CD4-positive, alpha-beta T cell (primary cell): ENCODE measurements around the gene HOXA9. TPM values are rescaled to one million over a fixed set of nuclear protein-coding genes. Genes with fewer than 3 reads are reported as not detected.

Experiments used
- ATAC-seq: fragments of 200-7000 bp; cut with Tn5 transposase; one replicate; pipeline ENCODE4 v1.10.0; 2022; ENCODE audit warnings: mild to moderate bottlenecking; ENCODE audit not compliant: poor library complexity
- CTCF ChIA-PET: fragments of 350-600 bp; sonication (Branson Sonifier 250); formaldehyde crosslinking; loops from one replicate; lab custom pipeline; 2021; ENCODE audit warnings: antibody characterized with exemption, inconsistent platforms; lab: Charles Lee
- POLR2A ChIA-PET: fragments of 350-600 bp; sonication (Branson Sonifier 250); formaldehyde crosslinking; loops from one replicate; lab custom pipeline; 2021; ENCODE audit warnings: antibody characterized with exemption, inconsistent platforms; lab: Charles Lee
- DNase-seq, 14 experiments: peaks; one replicate each; pipeline ENCODE4 v3.0.0-alpha.2; 2013 to 2020; ENCODE audit warnings: mixed read lengths in 2 of 14
- H3K27ac ChIP-seq, 2 donors: one replicate each; pipeline versions ENCODE4 v1.5.1 to v1.7.0; 2013; ENCODE audit warnings: low read length in 2 of 2, low read depth in 1 of 2, mild to moderate bottlenecking in 1 of 2
- H3K27me3 ChIP-seq, 2 experiments: 1 replicate in 1 of 2; 2 replicates in 1 of 2; pipeline versions ENCODE4 v1.6.1 to v1.7.0; 2013; ENCODE audit warnings: low read length in 2 of 2, control low read depth in 1 of 2, mild to moderate bottlenecking in 1 of 2, moderate library complexity in 1 of 2; ENCODE audit not compliant: insufficient read depth in 2 of 2, control insufficient read depth in 1 of 2
- H3K36me3 ChIP-seq: one replicate; pipeline ENCODE4 v1.6.1; 2013; ENCODE audit warnings: low read length, control low read depth; ENCODE audit not compliant: insufficient read depth
- H3K4me1 ChIP-seq: one replicate; pipeline ENCODE4 v1.6.1; 2013; ENCODE audit warnings: low read length, control low read depth; ENCODE audit not compliant: insufficient read depth
- H3K4me3 ChIP-seq: one replicate; pipeline ENCODE4 v1.5.1; 2013; ENCODE audit warnings: mild to moderate bottlenecking, low read length, moderate library complexity
- H3K9me3 ChIP-seq, 2 experiments: 1 replicate in 1 of 2; 2 replicates in 1 of 2; pipeline versions ENCODE4 v1.6.1 to v1.7.0; 2013; ENCODE audit warnings: low read length in 2 of 2, mild to moderate bottlenecking in 2 of 2, control low read depth in 1 of 2, moderate library complexity in 1 of 2; ENCODE audit not compliant: control insufficient read depth in 1 of 2, insufficient read depth in 1 of 2
- H3K27ac Mint-ChIP-seq: one replicate; pipeline ENCODE4 v1.8.0; 2020; ENCODE audit warnings: mixed read lengths
- H3K27me3 Mint-ChIP-seq: one replicate; pipeline ENCODE4 v1.8.0; 2021; ENCODE audit warnings: mixed read lengths
- H3K36me3 Mint-ChIP-seq: one replicate; pipeline ENCODE4 v1.8.0; 2021; ENCODE audit warnings: low read depth, mixed read lengths
- H3K4me1 Mint-ChIP-seq: one replicate; pipeline ENCODE4 v1.8.0; 2021; ENCODE audit warnings: low read depth, mixed read lengths
- H3K4me3 Mint-ChIP-seq: one replicate; pipeline ENCODE4 v1.8.0; 2020; ENCODE audit warnings: mild to moderate bottlenecking, mixed read lengths
- H3K9me3 Mint-ChIP-seq: one replicate; pipeline ENCODE4 v1.8.0; 2020; ENCODE audit warnings: mixed read lengths
- intact Hi-C, 2 experiments: fragments of 100-400 bp; cut with DNase I in 1 of 2; cut with micrococcal nuclease in 1 of 2; formaldehyde crosslinking; loops; one replicate each; pipeline versions ENCODE4 v1.15.1 to v1.9.0; 2023 to 2025; cut with DNase I, micrococcal nuclease
- total RNA-seq, 174 experiments: library from RNA in 2 of 174; stranded (reverse) in 2 of 174; gene quantifications; one replicate each; pipeline ENCODE4 v1.2.3 and lab custom pipeline; 2021 to 2026
- TF ChIP-seq, protein P1 (sequence below): fragments of 200-600 bp; IDR thresholded peaks from one replicate; pipeline ENCODE4 v1.8.0; 2022; ENCODE audit warnings: antibody characterized with exemption, mild to moderate bottlenecking

The HOXA9 gene
- total RNA-seq, 2 experiments from 2014 or later, result not detected

DNA sequence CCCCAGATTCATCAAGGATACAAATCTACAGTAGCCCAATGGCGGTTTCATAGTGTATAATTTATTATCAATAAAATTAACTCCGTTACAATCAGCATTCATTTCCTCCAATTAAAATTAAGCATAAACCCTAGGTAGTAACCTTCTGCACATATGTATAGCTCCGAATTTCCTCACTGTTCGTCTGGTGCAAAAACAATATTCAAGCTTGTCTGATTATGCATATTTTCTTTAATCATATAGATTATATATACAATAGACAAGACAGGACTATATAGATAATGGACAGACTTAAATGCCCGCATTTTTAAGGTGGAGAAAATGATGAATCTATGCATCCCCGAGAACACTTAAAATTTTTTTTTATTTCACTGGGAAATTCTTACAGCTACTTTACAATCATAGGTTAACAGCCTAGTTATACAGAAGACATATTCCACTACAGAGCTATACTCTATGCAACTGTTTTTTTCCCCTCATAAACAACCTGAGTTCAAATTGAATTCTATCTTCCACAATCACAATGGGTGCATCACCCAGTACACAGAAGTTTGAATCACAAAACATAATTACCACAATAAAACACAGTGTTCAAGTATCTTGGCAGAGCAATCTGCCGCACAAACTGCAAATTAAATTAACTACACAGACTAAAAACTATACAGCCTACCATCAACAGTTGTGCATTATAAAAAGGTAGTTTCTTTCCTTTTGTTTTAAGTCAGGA is 2.6 kb downstream of the HOXA9 start:
- H3K36me3 Mint-ChIP-seq, result peaks cover 4% of the 10 kb centered on the region
- TF ChIP-seq, protein P1, sequence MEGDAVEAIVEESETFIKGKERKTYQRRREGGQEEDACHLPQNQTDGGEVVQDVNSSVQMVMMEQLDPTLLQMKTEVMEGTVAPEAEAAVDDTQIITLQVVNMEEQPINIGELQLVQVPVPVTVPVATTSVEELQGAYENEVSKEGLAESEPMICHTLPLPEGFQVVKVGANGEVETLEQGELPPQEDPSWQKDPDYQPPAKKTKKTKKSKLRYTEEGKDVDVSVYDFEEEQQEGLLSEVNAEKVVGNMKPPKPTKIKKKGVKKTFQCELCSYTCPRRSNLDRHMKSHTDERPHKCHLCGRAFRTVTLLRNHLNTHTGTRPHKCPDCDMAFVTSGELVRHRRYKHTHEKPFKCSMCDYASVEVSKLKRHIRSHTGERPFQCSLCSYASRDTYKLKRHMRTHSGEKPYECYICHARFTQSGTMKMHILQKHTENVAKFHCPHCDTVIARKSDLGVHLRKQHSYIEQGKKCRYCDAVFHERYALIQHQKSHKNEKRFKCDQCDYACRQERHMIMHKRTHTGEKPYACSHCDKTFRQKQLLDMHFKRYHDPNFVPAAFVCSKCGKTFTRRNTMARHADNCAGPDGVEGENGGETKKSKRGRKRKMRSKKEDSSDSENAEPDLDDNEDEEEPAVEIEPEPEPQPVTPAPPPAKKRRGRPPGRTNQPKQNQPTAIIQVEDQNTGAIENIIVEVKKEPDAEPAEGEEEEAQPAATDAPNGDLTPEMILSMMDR, result no peak
- H3K4me1 Mint-ChIP-seq, result peaks cover 46% of the 10 kb centered on the region
- Histone ChIP-seq H3K27me3 (peaks cover 85 to 96% of the 10 kb centered on the region in 2 experiments), H3K36me3 (no peaks in the 10 kb centered on the region), H3K27ac (no peak overlapping the region), H3K4me3 (no peak overlapping the region), H3K4me1 (peaks cover 61% of the 10 kb centered on the region), H3K9me3 (peaks cover 0 to 63% of the 10 kb centered on the region in 2 experiments)
- peaks cover 93% of the 10 kb centered on the region for H3K27me3 Mint-ChIP-seq
- no peak overlapping the region for H3K27ac Mint-ChIP-seq
- H3K9me3 Mint-ChIP-seq, result no peaks in the 10 kb centered on the region
- ATAC-seq, result no peak
- intact Hi-C loops, result loop anchor here (5.0 to 10.0 kb wide), 6 partner anchors 495 to 1310 kb away; partner anchors contain the start of gene SNX10 (in 1 of the 2)
- no peak for DNase-seq
- ChIA-PET POLR2A (interaction anchor here (0.8 to 1.5 kb wide), 2 partner anchors 14 to 30 kb away, joined by 3 to 5 read pairs; no protein-coding TSS in a partner anchor), CTCF (interaction anchor here (0.7 to 3.7 kb wide), 8 partner anchors 13 to 1270 kb away, joined by 3 to 51 read pairs (median 8); no protein-coding TSS in a partner anchor)
- H3K4me3 Mint-ChIP-seq, result peak overlapping the region; percentile 46

DNA sequence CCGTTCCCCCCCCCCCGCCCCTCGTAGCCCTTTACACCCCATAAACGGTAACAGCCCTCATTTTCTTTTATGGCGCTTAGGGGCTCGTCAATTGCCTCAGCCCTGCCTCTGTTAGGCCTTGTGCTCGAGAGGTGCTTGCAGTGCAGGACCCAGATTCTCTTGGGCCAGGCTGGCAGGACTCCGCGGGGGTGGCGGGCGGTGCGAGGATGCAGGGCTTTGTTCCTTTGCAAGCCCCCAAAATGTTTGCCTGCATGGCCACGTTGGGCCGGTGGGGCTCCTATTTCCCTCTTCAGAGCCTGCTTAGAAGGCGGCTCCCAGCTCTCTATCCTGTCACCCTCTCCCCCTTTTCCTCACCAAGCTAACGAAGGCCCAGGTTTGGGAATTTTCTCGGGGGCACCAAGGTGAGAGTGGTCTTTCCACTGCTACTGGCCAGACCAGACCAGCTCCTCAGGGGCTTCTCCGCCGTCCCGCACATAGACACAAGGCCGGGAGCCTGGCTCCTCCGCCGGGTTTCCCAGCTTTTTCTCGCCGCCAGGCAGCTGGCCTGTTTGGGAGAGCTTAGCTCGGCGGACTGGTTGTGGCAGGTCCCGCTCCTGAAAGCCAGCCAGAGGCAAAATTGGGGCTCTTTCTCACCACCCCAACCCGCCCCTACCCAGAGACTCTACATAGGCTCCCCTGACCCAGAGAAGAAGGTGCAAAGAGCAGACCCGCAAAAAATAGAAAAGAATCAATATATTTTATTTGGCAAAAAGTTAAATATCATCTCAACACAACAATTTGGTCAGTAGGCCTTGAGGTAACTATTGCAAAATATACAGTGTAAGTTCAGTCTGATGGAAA is 3.4 kb downstream of the HOXA9 start:
- Mint-ChIP-seq H3K36me3 (peaks cover 4% of the 10 kb centered on the region), H3K9me3 (no peaks in the 10 kb centered on the region), H3K4me1 (peaks cover 45% of the 10 kb centered on the region), H3K4me3 (peak overlapping the region; percentile 25), H3K27ac (no peak overlapping the region), H3K27me3 (peaks cover 93% of the 10 kb centered on the region)
- ChIA-PET CTCF (interaction anchor here (0.7 to 3.7 kb wide), 16 partner anchors 10 to 1272 kb away, joined by 3 to 51 read pairs (median 6); partner anchors contain the start of gene HOXA3), POLR2A (interaction anchor here (0.8 to 1.6 kb wide), 7 partner anchors 9 to 482 kb away, joined by 3 to 8 read pairs (median 6); no protein-coding TSS in a partner anchor)
- ATAC-seq (no peak), DNase-seq (peak in 2 of 14 experiments; percentile 19 to 31)
- Histone ChIP-seq H3K27ac (no peak overlapping the region), H3K4me3 (no peak overlapping the region), H3K9me3 (peaks cover 0 to 64% of the 10 kb centered on the region in 2 experiments), H3K36me3 (no peaks in the 10 kb centered on the region), H3K4me1 (peaks cover 60% of the 10 kb centered on the region), H3K27me3 (peaks cover 85 to 96% of the 10 kb centered on the region in 2 experiments)
- TF ChIP-seq, protein P1, result no peak
- intact Hi-C loops, result loop anchor here (1.0 to 10.0 kb wide), 12 partner anchors 308 to 1310 kb away; partner anchors contain the start of gene SNX10 (in 1 of the 2)

DNA sequence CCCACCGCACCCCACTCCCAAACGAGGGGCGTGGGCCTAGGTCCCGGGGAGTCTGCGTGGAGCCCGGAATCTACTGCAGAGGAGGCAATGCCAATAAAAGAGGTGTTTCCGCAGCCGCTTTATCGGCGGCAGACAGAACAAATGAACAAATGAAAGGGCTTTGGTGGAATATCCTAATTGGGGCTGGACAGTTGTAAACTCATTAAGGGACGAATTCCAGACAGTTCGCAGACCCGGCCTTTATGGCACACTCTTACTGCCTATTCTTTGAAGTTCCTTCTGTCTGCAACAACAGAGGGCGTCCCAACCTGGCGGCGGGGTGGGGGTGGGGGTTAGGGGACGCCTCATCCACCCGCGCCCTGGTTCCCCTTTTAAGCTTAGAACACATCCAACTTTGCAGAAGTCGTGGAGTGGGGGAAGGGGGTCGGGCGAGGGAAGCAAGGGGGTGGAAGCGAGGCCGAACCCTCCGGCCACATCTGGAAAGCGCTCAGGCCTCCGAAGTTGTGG is 4.1 kb downstream of the HOXA9 start:
- Histone ChIP-seq H3K27me3 (peaks cover 83 to 94% of the 10 kb centered on the region in 2 experiments), H3K27ac (no peak overlapping the region), H3K9me3 (peaks cover 0 to 64% of the 10 kb centered on the region in 2 experiments), H3K4me3 (peak overlapping the region; percentile 60), H3K36me3 (no peaks in the 10 kb centered on the region), H3K4me1 (peaks cover 57% of the 10 kb centered on the region)
- ATAC-seq (no peak), DNase-seq (peak in 2 of 14 experiments; percentile 52 to 55)
- Mint-ChIP-seq H3K27me3 (peaks cover 93% of the 10 kb centered on the region), H3K9me3 (no peaks in the 10 kb centered on the region), H3K27ac (peak overlapping the region; percentile 42), H3K4me1 (peaks cover 45% of the 10 kb centered on the region), H3K4me3 (peak overlapping the region; percentile 87), H3K36me3 (peaks cover 4% of the 10 kb centered on the region)
- CTCF ChIA-PET, result interaction anchor here (0.6 to 3.7 kb wide), 31 partner anchors 9 to 1271 kb away, joined by 3 to 51 read pairs (median 5); partner anchors contain the start of genes HOXA11 and HOXA3
- intact Hi-C loops, result loop anchor here (1.0 to 10.0 kb wide), 12 partner anchors 307 to 1309 kb away; partner anchors contain the start of gene SNX10 (in 1 of the 2)
- POLR2A ChIA-PET, result interaction anchor here (0.6 to 1.6 kb wide), 10 partner anchors 10 to 1267 kb away, joined by 3 to 8 read pairs (median 4); no protein-coding TSS in a partner anchor
- TF ChIP-seq, protein P1, result peak; percentile 1
